ENCODE measurements around the gene RALB.

RALB gene, protein sequence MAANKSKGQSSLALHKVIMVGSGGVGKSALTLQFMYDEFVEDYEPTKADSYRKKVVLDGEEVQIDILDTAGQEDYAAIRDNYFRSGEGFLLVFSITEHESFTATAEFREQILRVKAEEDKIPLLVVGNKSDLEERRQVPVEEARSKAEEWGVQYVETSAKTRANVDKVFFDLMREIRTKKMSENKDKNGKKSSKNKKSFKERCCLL

GRCh38 chr2:120252225-120253020 lies at the start of gene RALB:
TSS of gene RALB (plus strand) at chr2:120252852. CDS start at chr2:120278665, 25,813 bp downstream.
- DNase-seq (ENCODE audit: low read depth in 2 of 3, low spot score in 1 of 3) = peak; percentile 95 to 99 (median 97)

GRCh38 chr2:120203251-120204021 lies 49.2 kb upstream of the RALB start:
- DNase-seq (ENCODE audit: low read depth in 2 of 3, low spot score in 1 of 3) = no peak

DNA sequence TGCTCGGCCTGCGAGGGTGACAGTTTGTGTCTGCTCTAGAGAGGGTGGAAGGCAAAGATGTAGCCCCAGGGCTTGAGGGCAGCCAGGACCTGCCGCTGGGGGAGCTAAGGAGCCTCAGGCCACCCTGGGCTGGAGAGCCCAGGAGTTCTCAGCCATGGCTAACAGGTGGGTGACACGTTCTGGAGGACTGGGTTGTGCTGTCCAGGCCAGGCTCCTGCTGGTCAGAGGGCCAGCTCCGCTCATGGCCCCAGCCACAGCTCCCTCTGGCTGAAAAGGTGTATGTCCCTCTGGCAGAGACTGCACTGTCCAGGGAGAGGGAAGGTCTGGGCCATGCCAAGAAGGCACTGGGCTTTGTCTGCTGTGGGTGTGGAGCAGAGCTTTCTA lies 48.6 kb upstream of the RALB start:
- DNase-seq (ENCODE audit: low read depth in 2 of 3, low spot score in 1 of 3) = no peak

DNA sequence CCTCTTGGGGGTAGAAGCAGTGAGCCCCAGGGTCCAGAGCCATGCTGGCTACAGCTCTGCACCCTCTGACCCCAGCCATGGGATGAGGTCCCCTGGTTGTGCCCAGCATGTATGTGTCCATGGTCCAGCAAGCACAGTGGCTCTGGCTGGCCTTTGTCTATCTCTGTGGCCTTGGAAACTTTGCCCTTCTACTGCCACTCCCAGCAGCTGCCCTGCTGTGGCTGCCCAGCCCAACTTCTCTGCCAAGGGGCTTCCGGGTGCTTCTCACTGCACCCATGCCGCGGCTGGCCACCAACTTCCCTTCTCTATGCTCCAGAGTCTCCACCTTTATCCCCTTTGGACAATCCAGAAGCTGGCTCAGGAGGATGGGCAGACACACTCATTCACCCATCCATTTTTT lies 48.2 kb upstream of the RALB start:
- no peak for DNase-seq (ENCODE audit: low read depth in 2 of 3, low spot score in 1 of 3)

DNA sequence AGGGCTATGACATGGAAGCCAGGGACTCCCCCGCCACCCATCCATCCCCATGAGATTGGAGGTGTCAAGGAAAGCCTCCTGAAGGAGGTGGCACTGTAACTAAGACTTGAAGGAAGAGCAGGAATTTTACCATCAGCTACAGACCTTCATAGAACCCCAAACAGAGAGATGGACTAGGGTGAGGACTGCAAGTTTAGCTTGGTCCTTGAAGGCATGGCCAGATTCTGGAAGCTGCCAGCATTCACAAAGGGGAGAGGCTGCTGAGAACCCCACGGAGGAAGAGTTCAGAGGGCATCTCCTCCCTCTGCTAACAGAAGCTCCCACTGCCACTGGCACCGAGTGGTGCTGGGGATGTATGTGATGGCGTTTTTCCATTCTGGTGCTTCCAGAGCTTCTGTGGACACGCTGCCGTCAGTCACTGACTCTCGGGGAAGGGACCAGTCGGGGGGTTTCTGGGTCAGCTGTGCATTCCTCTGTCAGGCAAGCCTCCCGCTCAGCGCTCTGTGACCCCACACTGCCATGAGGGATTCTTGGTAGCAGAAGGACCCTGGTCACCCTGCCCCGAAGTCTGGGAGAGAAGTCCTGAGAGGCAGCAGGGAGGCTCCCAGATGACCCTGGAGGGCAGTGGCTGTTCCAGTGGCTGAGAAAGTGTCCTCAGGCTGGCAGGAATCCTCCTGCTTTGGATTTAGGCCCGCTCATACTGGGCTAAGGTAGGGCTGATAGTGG lies 47.5 kb upstream of the RALB start:
- no peak for DNase-seq (ENCODE audit: low read depth in 2 of 3, low spot score in 1 of 3)

DNA sequence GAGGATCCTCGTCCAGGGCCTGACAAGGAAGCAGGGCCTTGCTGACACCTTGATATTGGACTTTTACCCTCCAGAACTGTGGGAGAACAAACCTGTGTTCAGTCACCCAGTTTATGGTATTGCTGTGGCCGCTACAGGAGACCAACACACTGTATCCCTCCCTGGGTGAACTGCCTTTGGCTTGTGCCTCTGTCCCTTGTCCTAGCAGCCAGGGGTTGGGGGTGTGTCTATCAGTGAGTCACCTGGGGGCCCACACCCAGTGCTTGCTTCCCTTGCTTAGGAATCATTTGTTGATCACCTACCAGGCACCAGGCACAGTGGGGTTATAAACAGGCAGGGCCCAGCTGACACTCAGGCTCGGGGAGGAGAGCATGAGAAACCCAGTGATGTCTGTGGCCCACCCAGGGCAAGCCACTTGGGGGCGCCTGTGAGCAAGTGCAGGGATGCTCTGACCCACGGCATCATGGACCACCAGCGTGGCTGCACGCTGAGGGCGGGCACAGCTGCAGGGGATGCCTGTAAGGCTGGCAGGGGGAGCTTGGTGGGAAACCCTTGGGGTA lies 46.5 kb upstream of the RALB start:
- DNase-seq (ENCODE audit: low read depth in 2 of 3, low spot score in 1 of 3) = peak in 1 of 3 donors; percentile 38

DNA sequence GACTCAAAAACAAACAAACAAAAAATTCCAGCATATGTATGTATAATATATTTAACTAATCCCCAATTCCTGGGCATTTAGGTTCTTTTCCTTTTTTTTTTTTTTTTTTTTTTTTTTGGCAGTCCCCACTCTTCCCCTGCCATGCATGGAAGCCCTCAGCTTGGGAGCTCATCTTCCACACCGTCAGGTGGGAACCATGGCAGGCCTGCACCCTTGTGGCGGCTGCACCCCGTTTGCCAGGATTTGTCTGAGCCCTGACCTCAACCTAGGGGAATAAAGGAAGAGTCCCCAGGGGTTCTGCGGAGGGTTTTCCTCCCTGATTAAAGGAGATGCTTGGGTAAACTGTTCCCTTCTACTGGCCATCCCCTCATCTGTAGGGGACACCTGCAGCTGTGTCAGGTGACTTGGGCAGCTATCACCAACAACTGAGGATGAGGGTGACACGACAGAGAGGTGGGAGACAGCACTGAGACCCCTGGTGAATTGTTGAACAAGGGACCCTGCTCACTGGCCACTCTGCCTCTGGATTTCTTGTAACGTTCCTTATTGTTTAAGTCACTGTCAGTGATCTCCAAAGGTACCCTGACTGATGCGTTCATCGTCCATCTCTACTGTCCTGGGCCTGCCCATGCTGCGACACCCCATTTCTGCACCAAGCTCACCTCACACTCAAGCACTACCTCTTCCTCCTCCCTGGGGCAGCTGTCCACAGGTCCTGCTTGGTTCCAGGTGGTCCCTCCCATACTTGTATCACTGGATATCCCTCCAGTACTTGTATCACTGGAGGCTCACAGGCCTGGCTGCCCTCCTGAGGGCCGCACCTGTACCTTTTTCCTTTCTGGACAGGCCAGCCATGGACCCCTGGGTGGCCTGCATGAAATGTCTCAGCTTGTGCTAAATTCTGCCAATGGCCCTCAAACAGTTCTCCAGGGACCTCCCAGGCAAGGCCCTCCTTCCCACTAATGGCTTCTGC lies 44.0 kb upstream of the RALB start:
- DNase-seq (ENCODE audit: low read depth in 2 of 3, low spot score in 1 of 3) = no peak

GRCh38 chr2:120209427-120210269 lies 43.0 kb upstream of the RALB start:
- no peak for DNase-seq (ENCODE audit: low read depth in 2 of 3, low spot score in 1 of 3)

- no peak for DNase-seq (ENCODE audit: low read depth in 2 of 3, low spot score in 1 of 3)
These were observed 42.4 kb upstream of the RALB start for GRCh38 chr2:120210270-120210693.

DNA sequence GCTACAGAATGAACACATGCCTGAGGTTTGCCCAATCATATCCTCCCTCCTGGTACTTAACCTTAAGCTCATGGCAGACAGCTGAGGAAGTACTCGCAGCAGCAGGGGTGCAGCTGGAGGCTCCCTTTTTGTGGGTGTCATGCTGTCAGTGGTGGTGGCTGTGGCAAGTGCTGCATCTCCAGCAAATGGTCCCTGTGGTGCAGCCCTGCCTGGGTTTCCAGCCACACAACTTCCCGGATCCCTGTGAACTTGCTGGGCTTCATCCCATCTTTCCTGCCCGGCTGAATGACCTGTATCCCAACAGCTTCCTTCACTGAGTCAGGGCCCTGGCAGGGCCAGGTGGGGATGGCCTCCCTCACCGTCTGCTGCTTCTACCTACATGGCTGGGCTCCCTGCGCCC lies 34.5 kb upstream of the RALB start:
- no peak for DNase-seq (ENCODE audit: low read depth in 2 of 3, low spot score in 1 of 3)

DNA sequence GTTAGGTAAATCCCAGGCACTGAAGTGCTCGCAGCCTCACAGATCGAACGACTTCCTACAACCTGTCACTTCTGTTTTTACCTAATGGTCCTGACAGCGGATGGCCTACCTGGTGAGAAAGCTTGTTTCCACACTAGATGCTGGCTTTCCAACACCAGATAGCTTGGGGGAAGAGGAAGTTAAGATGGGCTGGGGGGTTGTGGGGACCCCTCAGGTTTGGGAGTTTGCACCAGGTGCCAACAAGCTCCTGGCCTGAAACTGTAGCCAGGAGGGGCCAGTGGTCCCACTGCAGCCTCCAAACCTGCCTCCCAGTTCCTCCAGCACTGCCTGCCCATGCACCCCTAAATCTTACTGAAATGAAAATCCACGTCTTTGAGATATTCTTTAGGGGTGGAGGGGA lies 33.4 kb upstream of the RALB start:
- DNase-seq (ENCODE audit: low read depth in 2 of 3, low spot score in 1 of 3) = no peak

DNA sequence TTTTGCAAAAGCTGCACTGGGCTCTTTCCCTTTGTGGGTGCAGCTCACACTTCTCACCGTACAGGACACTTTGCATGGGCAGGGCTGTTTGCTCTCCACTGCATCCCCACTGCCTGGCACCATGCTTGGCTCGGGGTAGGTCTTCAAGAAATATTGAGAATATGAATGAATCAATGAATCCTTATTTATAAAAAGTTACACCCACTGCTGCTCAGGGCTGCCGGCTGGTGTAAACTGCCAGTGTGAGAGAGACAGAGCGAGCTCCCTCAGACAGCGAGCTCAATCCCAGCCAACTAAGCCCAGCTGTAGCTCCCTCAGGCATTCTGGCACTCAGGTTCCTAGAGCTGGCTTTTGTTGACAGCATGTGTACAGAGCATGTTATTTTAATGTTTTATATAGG lies 32.9 kb upstream of the RALB start:
- DNase-seq (ENCODE audit: low read depth in 2 of 3, low spot score in 1 of 3) = no peak

DNA sequence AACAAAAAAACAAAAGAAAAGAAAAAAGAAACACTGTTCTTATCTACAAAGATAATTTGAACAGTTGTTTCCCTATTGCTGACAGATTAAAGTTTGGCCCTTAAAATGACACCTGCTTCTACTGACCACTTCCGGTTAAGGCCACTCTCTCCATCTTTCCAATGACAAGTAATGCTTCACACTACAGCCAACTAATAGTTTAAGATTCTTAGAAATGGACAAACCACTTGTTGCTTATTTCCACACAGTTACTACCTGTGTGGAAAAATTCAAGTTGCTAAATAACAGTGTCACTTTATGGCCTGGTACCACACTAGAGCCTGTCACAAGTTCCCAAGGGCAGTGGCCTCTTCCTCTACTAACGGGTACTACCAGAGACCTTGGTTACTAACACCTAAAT lies 31.9 kb upstream of the RALB start:
- no peak for DNase-seq (ENCODE audit: low read depth in 2 of 3, low spot score in 1 of 3)

GRCh38 chr2:120221616-120222015 lies 31.0 kb upstream of the RALB start:
- no peak for DNase-seq (ENCODE audit: low read depth in 2 of 3, low spot score in 1 of 3)

GRCh38 chr2:120222186-120223033 lies 30.2 kb upstream of the RALB start:
- no peak for DNase-seq (ENCODE audit: low read depth in 2 of 3, low spot score in 1 of 3)

DNA sequence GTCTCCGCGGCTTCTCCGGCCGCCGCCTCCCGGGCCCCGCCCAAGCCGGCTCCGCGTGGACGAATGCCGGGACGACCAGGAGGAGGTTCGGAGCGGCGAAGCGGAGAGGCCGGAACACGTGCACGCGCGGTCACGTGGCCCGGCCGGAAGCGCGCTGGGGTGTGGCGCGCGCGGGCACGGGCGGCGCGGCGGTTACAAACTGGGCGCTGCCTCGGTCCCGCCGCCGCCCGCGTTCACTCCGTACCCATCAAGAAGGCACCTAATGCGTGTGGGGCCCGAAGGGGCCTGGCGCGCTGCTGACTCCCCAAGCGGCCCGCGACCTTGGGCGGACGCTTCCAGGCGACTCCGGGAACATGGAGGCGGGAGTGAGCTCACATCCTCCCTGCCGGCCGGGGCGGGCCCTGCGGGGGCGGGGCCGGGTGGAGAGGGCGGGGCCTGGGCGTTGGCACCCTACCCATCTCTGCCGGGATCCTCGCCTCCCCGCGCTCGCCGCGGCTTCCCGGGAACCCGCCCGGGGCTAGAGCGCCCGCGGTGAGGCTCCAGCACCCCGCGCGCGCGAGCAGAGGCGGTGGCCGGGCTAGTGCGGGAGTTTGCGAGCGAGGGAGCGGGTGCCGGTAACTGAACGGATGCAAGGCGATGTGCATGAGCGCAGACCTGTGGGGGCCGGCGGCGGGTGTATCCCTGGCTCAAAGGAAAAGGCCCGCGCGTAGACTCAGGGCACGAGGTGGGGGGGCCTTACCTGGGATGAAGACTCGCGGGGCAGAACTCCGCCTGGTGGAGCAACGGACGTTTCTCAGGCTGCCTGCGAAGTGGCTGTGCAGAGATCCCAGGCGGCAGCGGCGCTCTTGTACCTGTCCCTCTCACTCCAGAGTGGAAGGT lies 29.4 kb upstream of the RALB start, which contains the start of gene TMEM185B:
Gene TMEM185B, minus strand, starts transcription at position 367 of the 879 bp plus-strand sequence. CDS start 424 bp downstream, outside the sequence.
- peak; percentile 83 to 90 (median 84) for DNase-seq (ENCODE audit: low read depth in 2 of 3, low spot score in 1 of 3)

DNA sequence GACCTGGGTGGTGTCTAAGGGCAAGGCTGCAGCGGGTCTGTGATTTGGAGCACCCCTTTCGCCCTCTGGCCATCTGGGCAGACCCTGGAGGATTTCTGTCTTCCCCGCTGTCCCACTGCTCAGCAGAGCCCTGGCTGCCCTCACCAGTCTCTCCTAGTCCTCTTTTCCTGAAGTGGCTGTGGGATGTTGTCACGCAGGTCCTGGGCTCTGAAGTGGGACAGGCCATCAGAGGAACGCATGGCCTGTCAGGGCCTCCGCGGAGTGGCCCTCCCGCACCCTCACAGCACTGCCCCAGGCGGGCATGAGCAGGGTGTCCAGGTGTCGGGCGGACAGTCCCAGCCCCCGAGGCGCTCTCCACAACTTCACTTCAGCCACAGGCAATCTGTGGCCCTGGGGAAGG lies 28.4 kb upstream of the RALB start:
- DNase-seq (ENCODE audit: low read depth in 2 of 3, low spot score in 1 of 3) = no peak
